GM21576 (cell line): ENCODE data around the gene TRIM62.

Experiments used
- ATAC-seq: cut with Tn5 transposase; IDR thresholded peaks from one replicate; pipeline ENCODE4 v1.9.1; 2021; ENCODE audit warnings: mild to moderate bottlenecking, moderate library complexity; ENCODE audit not compliant: unreplicated experiment

TRIM62 gene

GRCh38 chr1:33181921-33182341 lies at the start of gene TRIM62:
TRIM62 (minus strand) TSS chr1:33182043; CDS start chr1:33181432, 611 bp downstream.
- ATAC-seq: peak; percentile 59

DNA sequence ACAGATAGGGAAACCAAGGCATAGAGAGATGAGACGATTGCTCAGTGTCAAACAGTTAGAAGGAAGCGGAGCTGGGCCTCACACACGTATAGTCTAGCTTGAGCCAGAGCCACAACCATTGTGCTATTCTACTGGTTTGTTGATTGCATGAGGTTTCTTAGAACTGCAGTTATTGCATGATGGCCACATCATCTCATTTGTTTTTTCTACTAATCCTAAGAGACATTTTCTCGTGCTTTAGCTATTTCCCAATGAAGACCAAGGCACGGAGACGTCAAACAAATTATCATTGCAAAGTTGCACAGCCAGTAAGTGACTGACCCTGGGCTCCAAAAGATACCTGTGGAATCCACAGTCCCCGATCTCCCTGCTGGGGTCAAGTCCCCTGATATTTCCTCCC lies 49.3 kb upstream of the TRIM62 start:
- no peak for ATAC-seq

- no peak for ATAC-seq
These were observed 47.2 kb upstream of the TRIM62 start for GRCh38 chr1:33228935-33229487.

DNA sequence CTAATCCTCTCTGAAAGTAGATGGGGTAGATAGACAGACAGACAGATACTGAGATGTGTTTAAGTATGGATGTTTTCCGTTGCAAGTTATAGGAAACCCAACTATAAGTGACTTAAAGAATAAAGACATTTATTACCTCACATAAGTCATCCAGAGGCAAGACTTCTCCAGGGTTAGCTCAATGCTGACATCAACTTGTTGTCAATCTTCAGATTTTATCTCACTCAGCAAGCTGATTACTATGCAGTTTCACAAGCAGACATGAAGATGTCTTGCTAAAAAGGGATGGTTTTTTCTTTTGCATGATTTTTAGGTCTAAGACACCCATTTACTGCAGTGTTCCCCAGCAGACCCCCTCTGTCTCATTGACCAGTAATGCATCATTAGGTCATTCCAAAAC lies 43.7 kb upstream of the TRIM62 start:
- ATAC-seq: no peak

DNA sequence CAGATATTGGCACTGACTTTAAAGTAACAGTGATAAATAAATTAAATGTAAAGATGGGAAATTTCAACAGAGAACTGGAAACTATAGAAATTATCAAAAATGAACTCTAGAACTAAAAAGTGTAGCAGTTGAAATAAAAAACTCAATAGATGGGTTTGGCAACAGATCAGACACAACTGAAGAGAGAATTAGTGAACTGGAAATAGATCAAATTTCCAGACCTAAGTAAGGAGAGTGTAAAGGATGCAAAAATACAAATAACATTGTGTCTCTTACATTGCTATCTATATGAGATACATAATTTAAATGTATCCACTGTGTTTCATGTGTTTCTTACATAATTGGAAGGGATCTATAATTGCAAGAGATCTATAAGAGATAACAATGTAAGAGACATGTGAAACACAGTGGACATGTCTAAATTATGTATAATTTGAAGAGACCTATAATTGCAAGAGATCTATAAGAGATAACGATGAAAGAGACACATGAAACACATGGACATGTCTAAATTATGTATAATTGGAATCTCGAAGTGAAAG lies 42.4 kb upstream of the TRIM62 start:
- ATAC-seq: no peak

DNA sequence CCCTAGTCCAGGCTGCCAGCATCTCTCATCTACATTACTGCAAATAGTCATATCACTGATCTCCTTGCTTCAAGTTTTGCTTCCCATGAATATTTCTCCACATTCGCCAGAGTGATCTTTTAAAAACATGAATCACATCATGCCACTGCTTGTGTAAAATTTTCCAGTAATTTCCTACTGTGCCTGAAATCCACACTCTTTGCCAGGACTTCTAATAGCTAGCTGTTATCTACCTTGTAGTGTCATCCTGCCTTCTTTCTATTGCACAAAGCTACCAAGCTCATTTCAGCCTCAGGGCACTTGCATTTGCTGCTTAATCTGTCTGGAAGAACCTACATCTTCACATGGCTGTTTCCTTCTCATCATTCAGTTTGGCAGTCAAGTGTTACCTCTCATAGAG lies 40.5 kb upstream of the TRIM62 start:
- no peak for ATAC-seq

GRCh38 chr1:33221385-33221758 lies 39.5 kb upstream of the TRIM62 start:
- no peak for ATAC-seq

- ATAC-seq: no peak
These were observed 39.0 kb upstream of the TRIM62 start for GRCh38 chr1:33220676-33221384.

DNA sequence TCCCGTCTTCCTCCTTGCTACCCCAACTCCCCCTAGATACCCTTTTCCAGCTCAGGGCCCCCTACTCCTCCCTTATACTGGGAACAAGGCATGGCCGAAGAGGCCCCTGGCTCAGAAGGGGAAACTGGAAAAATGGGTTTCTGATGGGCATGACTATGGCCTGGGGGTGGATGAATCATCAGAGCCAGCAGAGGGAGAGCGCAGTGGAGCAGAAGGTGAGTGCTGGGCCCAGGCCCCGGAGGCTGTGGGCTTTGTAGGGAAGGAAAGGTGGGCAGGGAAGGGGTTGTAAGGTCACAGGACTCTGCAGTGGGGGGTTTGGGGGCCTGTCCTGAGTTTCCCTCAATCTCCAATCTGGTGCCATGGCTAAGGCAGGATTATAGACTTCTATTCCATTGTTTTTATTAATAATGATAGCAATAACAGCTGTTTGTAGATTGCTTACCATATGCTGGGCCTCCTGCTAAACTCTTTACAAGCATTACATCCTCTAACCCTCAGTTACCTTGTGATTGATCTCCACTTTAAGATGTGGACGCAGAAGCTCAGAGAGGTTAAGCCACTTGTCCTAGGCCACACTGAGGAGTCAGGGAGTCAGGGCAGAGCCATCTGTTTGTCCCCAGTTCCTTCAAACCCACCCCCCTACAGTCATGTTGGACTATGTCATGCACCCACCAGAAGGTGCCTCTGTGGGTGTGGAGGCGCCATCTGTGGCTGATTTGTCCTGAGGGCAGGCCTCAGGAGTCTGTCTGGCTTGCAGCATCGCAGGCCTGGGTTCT lies 38.2 kb upstream of the TRIM62 start:
- no peak for ATAC-seq

GRCh38 chr1:33211972-33212371 lies 30.1 kb upstream of the TRIM62 start:
- no peak for ATAC-seq

GRCh38 chr1:33206340-33206739 lies 24.5 kb upstream of the TRIM62 start:
- no peak for ATAC-seq

DNA sequence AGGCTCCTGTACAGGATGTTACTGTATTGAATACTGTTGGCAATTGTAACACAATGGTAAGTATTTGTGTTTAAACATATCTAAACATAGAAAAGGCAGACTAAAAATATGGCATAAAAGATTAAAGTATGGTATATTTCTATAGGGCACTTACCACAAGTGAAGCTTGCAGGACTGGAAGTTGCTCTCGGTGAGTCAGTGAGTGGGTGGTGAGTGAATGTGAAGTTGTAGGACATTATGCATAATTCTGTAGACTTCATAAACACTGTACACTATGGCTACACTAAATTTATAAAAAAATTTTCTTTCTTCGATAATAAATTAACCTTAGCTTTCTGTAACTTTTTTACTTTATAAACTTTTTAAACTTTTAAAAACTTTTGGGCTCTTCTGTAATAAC lies 13.7 kb upstream of the TRIM62 start:
- ATAC-seq: no peak

GRCh38 chr1:33191731-33192275 lies 10.0 kb upstream of the TRIM62 start:
- ATAC-seq: no peak

DNA sequence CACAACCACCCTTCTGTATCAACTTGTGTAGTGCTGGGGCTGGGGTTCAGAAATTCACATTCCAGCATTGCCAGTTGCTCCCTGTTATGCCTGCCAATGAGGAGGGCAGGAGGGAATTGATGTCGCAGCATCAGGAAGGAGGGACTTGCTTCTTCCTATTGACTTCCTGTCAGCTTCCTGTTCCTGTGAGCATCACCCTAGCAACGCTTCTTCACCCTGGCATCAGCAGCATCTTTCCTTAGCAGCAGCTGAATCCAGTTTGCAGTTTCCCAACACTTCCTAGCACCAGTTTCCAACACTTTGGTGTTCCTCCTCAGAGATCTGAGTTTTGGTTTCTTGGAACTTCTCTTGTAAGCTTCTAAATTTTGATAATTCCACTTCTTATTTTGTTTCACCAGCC lies 8.9 kb upstream of the TRIM62 start:
- no peak for ATAC-seq

DNA sequence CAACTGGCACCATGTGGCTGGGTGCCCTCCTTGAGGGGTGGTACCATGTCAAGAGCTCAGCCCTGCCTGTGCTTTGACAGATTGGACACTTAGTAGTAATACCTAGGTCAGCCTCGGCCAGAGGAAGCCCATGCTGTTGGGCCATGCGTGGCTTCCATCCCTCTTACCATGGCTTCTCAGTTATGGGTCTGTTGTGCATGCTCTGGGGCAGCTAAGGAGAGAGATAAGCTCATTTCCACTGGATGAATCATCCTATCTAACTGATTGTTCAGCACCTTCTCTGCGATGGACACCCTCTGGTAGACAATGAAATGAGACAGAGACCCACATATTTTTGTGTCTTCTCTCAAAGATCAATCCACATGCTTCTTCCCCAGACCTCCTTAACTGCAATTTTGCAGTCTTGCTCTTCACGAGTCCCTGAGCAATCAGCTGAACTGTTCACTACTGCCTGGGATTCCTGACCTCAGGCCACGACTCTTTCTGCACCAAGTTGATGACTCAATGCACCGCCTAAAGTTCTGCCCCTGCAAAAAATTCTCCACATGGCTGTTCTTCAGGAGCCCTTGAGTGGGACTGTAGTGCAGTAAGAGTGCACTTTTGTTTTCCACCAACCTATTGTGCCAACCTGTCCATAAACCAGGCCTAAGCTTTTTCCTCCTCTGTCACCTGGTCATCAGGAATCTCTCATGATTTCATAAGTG lies 6.9 kb upstream of the TRIM62 start:
- no peak for ATAC-seq

DNA sequence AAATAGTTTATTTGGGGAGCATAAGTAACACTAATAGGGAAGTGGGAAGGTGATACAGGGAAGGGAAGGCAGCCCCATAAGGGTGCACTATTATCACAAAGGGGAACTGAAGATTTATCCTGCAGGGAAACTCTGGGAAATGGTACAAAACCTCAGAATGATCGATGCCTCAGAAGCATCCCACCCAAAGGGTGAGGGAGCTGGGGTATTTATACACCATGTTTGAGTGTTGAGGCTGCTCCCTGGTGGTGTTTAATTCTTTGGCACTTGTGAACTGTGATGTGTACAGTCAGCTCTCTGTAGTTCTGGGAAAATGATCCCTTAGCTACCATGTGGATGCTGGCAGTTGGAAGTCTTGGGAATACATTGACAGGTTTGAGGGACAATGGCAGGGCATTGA lies 5.1 kb upstream of the TRIM62 start:
- ATAC-seq: no peak

- ATAC-seq: no peak
These were observed 3.7 kb upstream of the TRIM62 start for GRCh38 chr1:33185541-33185940.

- ATAC-seq: no peak
These were observed 1.5 kb upstream of the TRIM62 start for GRCh38 chr1:33183306-33183705.

DNA sequence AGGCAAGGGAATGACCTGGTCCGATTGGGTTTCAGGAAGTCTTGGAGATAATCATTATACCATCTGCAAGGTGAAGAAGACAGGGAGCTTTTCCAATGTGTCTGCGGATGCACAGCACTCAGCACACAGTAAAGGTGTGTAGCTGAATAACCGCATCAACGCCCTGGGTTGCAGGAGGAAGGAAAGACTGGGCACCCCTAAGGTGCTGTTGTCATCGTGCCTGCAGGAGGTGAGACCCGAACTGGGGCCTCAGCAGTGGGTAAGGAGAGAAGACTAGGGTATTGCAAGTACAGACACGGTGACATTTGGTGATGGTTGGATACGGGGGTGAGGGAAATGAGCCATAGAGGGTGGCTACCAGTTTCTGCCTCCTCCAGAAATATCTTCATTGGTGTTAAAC lies 1.1 kb upstream of the TRIM62 start:
- ATAC-seq: no peak

GRCh38 chr1:33182401-33182841 lies 578 bp upstream of the TRIM62 start:
- ATAC-seq: no peak
